CD4-positive, alpha-beta T cell treated with Interleukin-17A for 1 hour (primary cell): Measurements from ENCODE around the gene MAD1L1.
"Not testable (repeated sequence)": the region's sequence is repeated elsewhere in the genome, so short reads cannot be mapped to it uniquely, and the experiment has no call there.

Experiments used
- DNase-seq: peaks from one replicate; pipeline ENCODE4 v3.0.0-alpha.2; 2020

Gene MAD1L1

GRCh38 chr7:2232766-2233520 lies at the start of gene MAD1L1:
Gene MAD1L1, minus strand, starts transcription at chr7:2232945. Its CDS starts 2,812 bp downstream, at chr7:2230133.
- DNase-seq, result peak; percentile 90

GRCh38 chr7:2282185-2282751 lies 49.5 kb upstream of the MAD1L1 start:
- no peak for DNase-seq

GRCh38 chr7:2281541-2281940 lies 48.8 kb upstream of the MAD1L1 start:
- no peak for DNase-seq

GRCh38 chr7:2280424-2280823 lies 47.7 kb upstream of the MAD1L1 start:
- DNase-seq, result no peak

- DNase-seq, result no peak
Observed at GRCh38 chr7:2279896-2280295, 47.2 kb upstream of the MAD1L1 start.

- DNase-seq, result no peak
Observed at GRCh38 chr7:2278026-2278425, 45.3 kb upstream of the MAD1L1 start.

- no peak for DNase-seq
Observed at GRCh38 chr7:2276107-2276506, 43.4 kb upstream of the MAD1L1 start.

- DNase-seq, result no peak
Observed at GRCh38 chr7:2275101-2275500, 42.4 kb upstream of the MAD1L1 start.

- no peak for DNase-seq
Observed at GRCh38 chr7:2274666-2275065, 41.9 kb upstream of the MAD1L1 start.

GRCh38 chr7:2273866-2274265 lies 41.1 kb upstream of the MAD1L1 start:
- DNase-seq, result no peak

GRCh38 chr7:2272031-2272430 lies 39.3 kb upstream of the MAD1L1 start:
- DNase-seq, result no peak

- DNase-seq, result no peak
Observed at GRCh38 chr7:2271273-2272026, 38.7 kb upstream of the MAD1L1 start.

- no peak for DNase-seq
Observed at GRCh38 chr7:2270495-2270894, 37.8 kb upstream of the MAD1L1 start.

- no peak for DNase-seq
Observed at GRCh38 chr7:2269991-2270460, 37.3 kb upstream of the MAD1L1 start.

- not testable (repeated sequence) for DNase-seq
Observed at GRCh38 chr7:2269089-2269990, 36.6 kb upstream of the MAD1L1 start.

GRCh38 chr7:2266911-2267310 lies 34.2 kb upstream of the MAD1L1 start:
- DNase-seq, result no peak

GRCh38 chr7:2264158-2264557 lies 31.4 kb upstream of the MAD1L1 start:
- DNase-seq, result no peak

GRCh38 chr7:2263176-2263575 lies 30.4 kb upstream of the MAD1L1 start:
- DNase-seq, result no peak

GRCh38 chr7:2261611-2262010 lies 28.9 kb upstream of the MAD1L1 start:
- DNase-seq, result peak; percentile 20

- no peak for DNase-seq
Observed at GRCh38 chr7:2260820-2261219, 28.1 kb upstream of the MAD1L1 start.

- DNase-seq, result no peak
Observed at GRCh38 chr7:2259480-2259879, 26.7 kb upstream of the MAD1L1 start.

GRCh38 chr7:2258661-2259365 lies 26.1 kb upstream of the MAD1L1 start:
- peak; percentile 6 for DNase-seq
